Globus pallidus (tissue), 1 donor: ENCODE measurements around the gene POLE.

Source experiments
- DNase-seq: peaks from one replicate; pipeline ENCODE4 v3.0.0-alpha.2; 2015; ENCODE audit warnings: low spot score

The POLE gene

GRCh38 chr12:132675757-132676432, 11.2 kb downstream of the POLE start:
- DNase-seq: no peak

DNA sequence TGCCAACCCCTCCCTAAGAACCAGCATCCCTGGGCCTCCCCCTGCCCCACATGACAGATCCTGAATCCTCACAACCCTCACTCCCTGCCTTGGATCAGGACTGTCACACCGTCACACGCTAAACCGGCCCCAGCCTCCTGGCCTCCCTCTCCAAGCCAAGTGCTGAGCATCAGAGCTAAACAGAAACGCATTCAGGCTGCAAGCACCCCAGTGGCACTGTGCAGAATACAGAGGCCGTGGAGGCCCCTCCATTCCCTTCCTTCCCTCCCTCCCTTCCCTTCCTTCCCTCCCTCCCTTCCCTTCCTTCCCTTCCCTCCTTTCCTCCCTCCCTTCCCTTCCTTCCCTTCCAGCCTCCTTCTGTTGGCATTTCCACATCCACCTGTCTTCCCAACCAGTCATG, 12.6 kb downstream of the POLE start:
- DNase-seq: no peak

GRCh38 chr12:132673288-132674179, 13.6 kb downstream of the POLE start:
- DNase-seq: no peak

DNA sequence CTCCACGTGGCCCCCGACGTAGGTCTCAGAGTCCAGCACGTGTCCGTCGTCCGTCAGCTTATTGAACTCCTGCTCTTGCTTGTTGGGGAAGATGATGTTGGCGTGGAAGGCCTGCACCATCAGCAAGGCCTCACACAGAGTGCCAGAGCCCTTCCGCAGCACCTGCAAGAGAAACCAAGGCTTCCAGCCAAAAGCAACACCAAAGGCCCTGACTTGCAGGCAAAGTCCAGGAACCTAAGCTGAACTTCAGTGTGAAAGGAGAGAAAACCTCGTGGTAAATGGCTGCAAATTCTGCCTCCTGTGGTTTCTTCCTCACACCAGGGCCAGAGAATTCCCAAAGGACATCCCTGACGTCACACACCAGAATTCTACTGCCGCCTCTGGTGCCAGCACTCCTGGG, 14.5 kb downstream of the POLE start:
- no peak for DNase-seq

GRCh38 chr12:132672116-132672515, 15.0 kb downstream of the POLE start:
- DNase-seq: no peak

DNA sequence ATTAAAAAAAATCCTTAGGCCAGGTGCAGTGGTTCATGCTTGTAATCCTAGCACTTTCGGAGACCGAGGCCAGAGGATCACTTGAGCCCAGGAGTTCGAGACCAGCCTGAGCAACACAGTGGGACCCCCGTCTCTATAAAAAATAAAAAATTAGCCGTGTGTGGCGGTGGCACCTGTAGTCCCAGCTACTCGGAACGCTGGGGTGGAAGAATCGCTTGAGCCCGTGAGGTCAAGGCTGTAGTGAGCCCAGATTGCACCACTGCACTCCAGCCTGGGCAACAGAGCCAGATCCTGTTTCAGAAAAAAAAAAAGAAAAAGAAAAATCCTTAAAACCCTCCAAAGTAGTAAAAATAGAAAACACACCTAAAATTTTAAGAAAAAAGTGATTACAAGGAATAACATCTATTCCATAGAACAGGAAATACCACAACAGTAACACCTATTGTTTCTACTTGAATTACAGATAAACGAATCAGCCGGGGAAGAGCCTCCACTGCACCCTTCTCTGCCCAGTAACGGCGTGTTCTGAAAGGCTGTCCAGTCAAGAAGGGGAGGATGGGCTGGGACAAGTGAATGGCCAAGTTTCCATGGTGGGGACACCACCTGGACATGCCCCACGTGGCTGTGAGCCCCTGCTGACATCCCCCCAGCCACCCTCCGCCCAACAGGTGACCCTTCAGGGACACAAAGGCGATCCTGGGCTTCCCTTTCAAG, 17.8 kb downstream of the POLE start:
- DNase-seq: no peak

- no peak for DNase-seq
Observed at GRCh38 chr12:132668191-132669088, 18.7 kb downstream of the POLE start.

DNA sequence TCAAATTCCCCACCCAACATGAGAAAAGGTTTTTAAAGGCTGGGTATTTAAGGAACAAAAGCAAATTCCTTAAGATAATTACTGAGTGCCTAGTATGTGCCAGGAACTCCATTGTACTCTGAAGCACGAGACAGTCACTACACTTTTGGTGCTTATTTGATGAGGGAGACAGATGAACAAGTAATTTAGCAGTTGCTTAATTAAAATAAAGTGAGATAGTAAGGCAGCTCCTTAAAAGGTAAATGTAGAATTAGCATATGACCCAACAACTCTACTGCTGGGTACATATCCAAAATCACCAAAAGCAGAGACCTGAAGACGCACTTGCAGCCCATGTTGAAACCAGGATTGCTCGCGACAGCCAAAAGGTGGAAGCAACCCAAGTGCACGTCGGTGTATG, 21.3 kb downstream of the POLE start:
- DNase-seq: no peak

DNA sequence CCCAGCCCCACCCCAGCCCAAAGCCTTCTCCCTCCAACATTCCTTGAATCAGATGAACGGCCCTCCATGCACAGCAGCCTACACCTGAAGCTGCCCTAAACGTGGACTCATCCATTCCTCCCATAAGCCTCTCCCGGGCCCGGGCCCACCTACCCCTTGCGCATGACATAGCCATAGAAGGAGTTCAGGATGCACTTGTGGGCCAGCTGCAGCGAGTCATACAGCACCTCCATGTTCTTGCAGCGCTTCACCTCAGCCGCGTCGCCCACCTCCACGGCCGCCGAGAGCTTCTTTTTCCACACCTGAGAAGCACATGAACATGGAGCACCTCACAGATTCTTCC, 22.0 kb downstream of the POLE start:
- DNase-seq: no peak

- no peak for DNase-seq
Observed at GRCh38 chr12:132664206-132665148, 22.7 kb downstream of the POLE start.

GRCh38 chr12:132662901-132663755, 24.0 kb downstream of the POLE start:
- DNase-seq: no peak

DNA sequence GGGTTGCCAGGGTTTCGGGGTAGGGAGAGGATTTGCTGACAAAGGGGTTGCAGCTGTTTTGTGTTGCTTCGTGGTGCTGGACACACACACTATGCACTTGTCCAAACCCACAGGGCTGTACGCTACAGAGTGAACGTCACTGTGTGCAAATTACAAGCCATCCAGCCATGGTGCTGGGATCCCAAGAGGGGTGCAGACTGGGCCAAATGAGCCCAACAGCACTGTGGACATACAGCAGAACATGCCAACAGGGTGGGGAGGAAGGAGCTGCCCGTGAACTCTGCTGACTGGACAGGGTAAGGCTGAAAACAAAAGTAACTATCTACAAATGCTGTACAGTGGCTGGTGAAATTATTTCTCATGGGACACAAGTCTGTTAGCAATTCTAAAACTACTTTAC, 25.2 kb downstream of the POLE start:
- no peak for DNase-seq

DNA sequence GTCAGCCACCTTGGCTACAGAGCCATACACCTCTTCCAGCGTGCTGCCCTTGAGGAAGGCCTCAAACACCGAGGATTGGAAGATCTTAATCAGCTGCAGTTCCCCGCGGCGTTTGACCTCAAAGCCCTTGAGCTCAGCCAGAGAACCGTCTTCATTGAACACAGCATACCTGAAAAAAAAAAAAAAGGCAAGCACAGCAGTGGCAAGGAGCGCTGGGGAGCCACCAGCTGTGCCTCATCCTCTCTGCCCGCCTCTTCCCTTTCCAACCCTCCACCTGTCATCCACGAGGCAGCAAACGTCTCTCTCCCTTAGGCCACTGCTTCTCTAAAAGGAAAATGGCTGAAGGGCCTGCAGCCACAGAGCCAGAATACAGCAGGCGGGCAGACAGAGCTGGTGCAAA, 26.1 kb downstream of the POLE start:
- DNase-seq: no peak

DNA sequence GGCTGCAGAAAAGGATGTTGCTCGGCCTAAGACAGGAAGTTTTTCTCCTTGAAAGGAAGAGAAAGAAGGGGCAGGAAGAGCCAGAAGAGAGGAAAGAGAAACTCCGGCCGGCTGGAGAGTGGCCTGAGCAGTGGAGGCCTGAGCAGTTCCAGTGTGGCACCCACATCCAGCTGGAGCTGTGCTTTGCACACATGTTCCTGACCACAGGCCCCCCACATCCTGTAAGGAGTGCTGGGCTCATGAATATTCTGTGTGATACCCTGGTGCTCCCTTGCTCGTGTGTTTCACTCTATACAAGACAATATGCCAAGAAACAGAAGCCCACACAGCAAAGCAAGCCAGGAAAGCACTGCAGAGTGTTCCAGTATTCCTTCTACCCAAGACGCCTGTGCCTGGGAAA, 27.1 kb downstream of the POLE start:
- DNase-seq: no peak

DNA sequence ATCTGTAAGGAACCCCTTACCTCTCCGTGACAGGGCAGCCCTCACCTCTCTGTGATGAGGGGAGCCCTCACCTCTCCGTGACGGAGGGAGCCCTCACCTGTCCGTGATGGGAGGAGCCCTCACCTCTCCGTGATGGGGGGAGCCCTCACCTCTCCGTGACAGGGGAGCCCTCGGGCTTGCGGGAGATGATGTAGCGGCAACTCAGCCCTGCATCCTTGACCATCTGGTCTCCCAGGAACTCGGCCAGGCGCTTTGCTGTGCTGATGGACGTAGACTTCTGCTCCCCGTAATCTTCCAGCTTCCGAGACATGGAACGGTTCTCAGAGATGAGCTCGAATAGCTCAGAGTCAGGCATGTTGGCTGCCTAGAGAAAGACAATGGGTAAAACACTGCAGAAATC, 28.0 kb downstream of the POLE start:
- DNase-seq: no peak

GRCh38 chr12:132658149-132658894, 28.8 kb downstream of the POLE start:
- DNase-seq: no peak

DNA sequence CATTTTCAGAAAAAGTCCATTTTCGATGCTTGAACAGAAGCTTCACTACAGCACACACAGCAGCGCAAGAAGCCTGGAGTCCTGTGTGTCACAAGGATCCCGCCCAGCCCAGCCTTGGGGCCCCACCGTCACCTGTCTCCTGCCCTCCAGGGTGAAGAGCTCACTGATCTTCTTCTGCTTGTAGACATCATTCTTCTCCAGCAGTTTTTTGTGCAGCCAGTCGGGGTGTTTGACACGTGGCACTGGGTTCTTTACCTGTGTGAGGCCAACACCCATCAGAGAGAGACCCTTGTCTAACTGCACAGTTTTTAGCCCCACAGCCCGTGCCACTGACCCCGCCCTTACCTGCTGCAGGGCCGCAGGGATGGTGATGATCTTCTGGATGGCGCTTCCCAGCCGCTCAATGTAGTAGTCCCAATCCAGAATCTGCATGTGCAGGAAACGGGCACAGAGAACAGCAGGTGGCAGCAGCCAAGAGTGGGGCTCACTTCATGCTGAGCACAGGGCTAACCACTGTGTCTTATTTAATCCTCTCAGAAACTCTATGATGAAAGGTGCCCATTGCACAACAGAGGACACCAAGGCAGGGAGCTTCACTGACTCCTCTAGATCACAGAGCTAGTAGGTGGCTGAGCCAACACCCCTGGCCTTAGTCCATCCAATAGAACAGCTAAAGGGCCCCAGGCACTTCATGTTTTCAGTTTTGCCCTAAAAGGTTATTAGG, 30.0 kb downstream of the POLE start:
- DNase-seq: no peak

GRCh38 chr12:132653567-132654290, 33.4 kb downstream of the POLE start:
- no peak for DNase-seq
